ENCODE data around the gene MYO7B.

MYO7B gene

DNA sequence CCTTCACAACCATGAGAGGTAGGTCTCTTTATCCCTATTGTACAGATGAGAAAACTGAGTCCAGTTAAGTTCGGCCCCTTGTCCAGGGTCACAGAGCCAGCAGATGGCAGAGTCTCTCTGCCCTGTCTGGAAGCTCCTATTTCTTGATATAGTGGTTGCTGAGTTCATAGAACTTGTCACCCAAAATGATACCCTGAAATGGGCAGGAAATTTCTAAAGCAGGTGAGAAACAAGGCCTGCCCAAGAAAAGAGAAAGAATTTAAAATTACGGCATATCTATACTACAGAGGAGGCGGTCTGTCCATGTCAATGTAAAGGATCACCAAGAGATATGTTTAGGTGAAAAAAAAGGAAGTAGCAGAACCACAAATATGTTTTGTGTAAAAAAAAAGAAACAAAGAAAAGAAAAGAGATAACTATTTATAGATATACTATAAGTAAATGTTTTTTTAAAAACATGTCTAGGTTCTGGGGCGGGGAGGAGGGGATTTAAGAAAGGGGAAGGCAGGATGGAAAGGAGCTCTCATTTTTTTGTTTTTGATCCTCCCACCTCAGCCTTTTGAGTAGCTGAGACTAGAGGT is 39.8 kb downstream of the MYO7B start:
- Histone ChIP-seq H3K36me3 (ENCODE audit: control insufficient read depth in 1 of 2, insufficient read depth in 2 of 2, low read depth in 1 of 2, low read length in 2 of 2) (no peaks in the 10 kb centered on the region), H3K9me3 (ENCODE audit: control insufficient read depth, low read length) (no peaks in the 10 kb centered on the region), H2AK5ac (ENCODE audit: low read length, severe bottlenecking) (no peak overlapping the region), H2BK5ac (ENCODE audit: low read depth, low read length, poor library complexity, severe bottlenecking) (no peak overlapping the region), H3K4me2 (ENCODE audit: low read length, poor library complexity, severe bottlenecking) (no peak overlapping the region), H3K27me3 (ENCODE audit: control insufficient read depth in 1 of 2, insufficient read depth in 1 of 2, low read length in 2 of 2) (peaks cover 9 to 15% of the 10 kb centered on the region in 2 experiments), H3K23ac (ENCODE audit: low read length in 2 of 2) (no peak overlapping the region), H3K4me3 (ENCODE audit: insufficient read depth in 1 of 2, low read depth in 1 of 2, low read length in 2 of 2) (no peak overlapping the region), H3K4ac (ENCODE audit: low read depth in 1 of 2, low read length in 2 of 2) (no peak overlapping the region), H3K14ac (ENCODE audit: low read length in 2 of 2) (no peak overlapping the region), H2BK12ac (ENCODE audit: low read length in 2 of 2) (no peak overlapping the region), H3K79me1 (replicated peaks; ENCODE audit: low read length, poor library complexity, severe bottlenecking) (no peaks in the 10 kb centered on the region), H4K91ac (ENCODE audit: low read length) (no peak overlapping the region), H3K18ac (ENCODE audit: low read depth in 1 of 2, low read length in 2 of 2) (no peak overlapping the region), H3K4me1 (ENCODE audit: control insufficient read depth, insufficient read depth, low read depth, low read length) (peaks cover 4% of the 10 kb centered on the region), H2BK15ac (ENCODE audit: low read depth, poor library complexity, severe bottlenecking) (no peak overlapping the region), H2BK120ac (ENCODE audit: low read depth, low read length) (no peak overlapping the region), H3K9ac (ENCODE audit: low read length) (no peak overlapping the region), H4K8ac (ENCODE audit: low read length) (no peak overlapping the region), H2AFZ (ENCODE audit: low read depth, low read length) (no peak overlapping the region), H3K27ac (ENCODE audit: low read length, poor library complexity, severe bottlenecking) (no peak overlapping the region)
- WGBS: 100% methylated on average over 3 of the region's 4 CpGs
- DNase-seq: no peak

DNA sequence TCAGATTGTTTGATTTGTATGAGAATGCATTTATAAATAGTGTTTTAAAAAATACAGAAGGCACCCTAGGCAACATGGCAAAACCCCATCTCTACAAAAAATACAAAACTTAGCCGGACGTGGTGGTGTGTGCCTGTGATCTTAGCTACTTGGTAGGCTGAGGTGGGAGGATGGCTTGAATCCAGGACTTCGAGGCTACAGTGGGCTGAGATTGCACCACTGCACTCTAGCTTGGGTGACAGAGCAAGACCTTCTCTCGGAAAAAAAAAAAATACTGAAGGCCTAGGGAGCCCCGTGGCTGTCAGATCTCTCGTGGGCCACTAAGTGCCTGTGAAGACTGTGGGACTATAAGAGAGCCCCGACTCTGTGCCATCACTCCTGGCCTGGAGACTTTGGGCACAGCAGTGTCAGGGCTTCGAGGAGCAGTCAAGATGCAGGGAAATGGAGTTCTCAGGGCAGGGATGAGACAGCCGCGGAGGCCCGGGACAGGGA is 40.5 kb downstream of the MYO7B start:
- Histone ChIP-seq H3K18ac (ENCODE audit: low read depth in 1 of 2, low read length in 2 of 2) (no peak overlapping the region), H4K91ac (ENCODE audit: low read length) (no peak overlapping the region), H3K4ac (ENCODE audit: low read depth in 1 of 2, low read length in 2 of 2) (no peak overlapping the region), H3K4me2 (ENCODE audit: low read length, poor library complexity, severe bottlenecking) (no peak overlapping the region), H2BK12ac (ENCODE audit: low read length in 2 of 2) (no peak overlapping the region), H3K27ac (ENCODE audit: low read length, poor library complexity, severe bottlenecking) (no peak overlapping the region), H2BK15ac (ENCODE audit: low read depth, poor library complexity, severe bottlenecking) (no peak overlapping the region), H4K8ac (ENCODE audit: low read length) (no peak overlapping the region), H2BK120ac (ENCODE audit: low read depth, low read length) (no peak overlapping the region), H3K36me3 (ENCODE audit: control insufficient read depth in 1 of 2, insufficient read depth in 2 of 2, low read depth in 1 of 2, low read length in 2 of 2) (no peaks in the 10 kb centered on the region), H2AK5ac (ENCODE audit: low read length, severe bottlenecking) (no peak overlapping the region), H3K4me3 (ENCODE audit: insufficient read depth in 1 of 2, low read depth in 1 of 2, low read length in 2 of 2) (no peak overlapping the region), H3K9me3 (ENCODE audit: control insufficient read depth, low read length) (no peaks in the 10 kb centered on the region), H3K79me1 (replicated peaks; ENCODE audit: low read length, poor library complexity, severe bottlenecking) (no peaks in the 10 kb centered on the region), H3K9ac (ENCODE audit: low read length) (peak overlapping the region; percentile 73), H2AFZ (ENCODE audit: low read depth, low read length) (no peak overlapping the region), H2BK5ac (ENCODE audit: low read depth, low read length, poor library complexity, severe bottlenecking) (no peak overlapping the region), H3K4me1 (ENCODE audit: control insufficient read depth, insufficient read depth, low read depth, low read length) (peaks cover 4% of the 10 kb centered on the region), H3K14ac (ENCODE audit: low read length in 2 of 2) (peak overlapping the region in 1 of 2 experiments; percentile 63), H3K27me3 (ENCODE audit: control insufficient read depth in 1 of 2, insufficient read depth in 1 of 2, low read length in 2 of 2) (peaks cover 9 to 15% of the 10 kb centered on the region in 2 experiments), H3K23ac (ENCODE audit: low read length in 2 of 2) (no peak overlapping the region)
- DNase-seq: no peak
- 85% methylated on average over 11 of the region's 11 CpGs for WGBS

DNA sequence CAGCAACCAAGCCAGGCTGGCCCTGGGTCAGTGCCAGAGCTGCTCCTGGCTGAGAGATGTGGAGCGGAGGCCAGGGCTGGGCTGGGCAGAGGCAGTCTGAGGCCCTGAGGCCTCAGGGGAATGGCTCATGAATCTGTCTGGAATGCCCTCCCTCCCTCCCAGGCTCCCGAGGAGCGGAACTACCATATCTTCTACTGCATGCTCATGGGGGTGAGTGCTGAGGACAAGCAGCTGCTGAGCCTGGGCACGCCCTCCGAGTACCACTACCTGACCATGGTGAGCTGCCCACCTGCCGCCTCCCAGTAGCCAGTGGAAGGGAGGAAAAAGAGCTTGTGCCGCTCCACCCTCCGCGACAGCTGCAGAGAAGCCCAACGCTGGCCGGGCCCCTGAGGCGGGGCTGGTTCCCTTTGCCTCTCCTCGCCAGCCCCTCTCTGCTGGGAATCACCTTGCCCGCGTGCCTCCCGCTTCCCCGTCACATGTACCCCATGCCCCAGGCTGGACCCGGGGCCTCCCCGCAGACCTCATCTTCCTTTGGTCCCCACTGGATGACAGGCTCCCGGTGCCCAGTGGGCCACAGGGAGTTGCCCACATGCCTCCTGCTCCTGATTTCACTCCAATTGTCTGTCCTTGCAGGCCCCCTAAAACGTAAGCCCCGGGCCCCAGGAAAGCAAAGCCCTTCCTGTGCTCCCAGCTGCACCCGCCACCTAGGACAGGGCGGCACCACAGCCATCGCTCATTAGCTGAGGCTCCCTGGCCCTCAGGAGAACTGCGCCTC is 41.1 kb downstream of the MYO7B start:
- no peak overlapping the region for H2BK120ac ChIP-seq (ENCODE audit: low read depth, low read length)
- no peak overlapping the region for H3K27ac ChIP-seq (ENCODE audit: low read length, poor library complexity, severe bottlenecking)
- peaks cover 4% of the 10 kb centered on the region for H3K4me1 ChIP-seq (ENCODE audit: control insufficient read depth, insufficient read depth, low read depth, low read length)
- no peak overlapping the region for H2AFZ ChIP-seq (ENCODE audit: low read depth, low read length)
- H3K18ac ChIP-seq (ENCODE audit: low read depth in 1 of 2, low read length in 2 of 2): peak overlapping the region in 1 of 2 experiments; percentile 37
- H3K4me2 ChIP-seq (ENCODE audit: low read length, poor library complexity, severe bottlenecking): no peak overlapping the region
- peak overlapping the region; percentile 12 for H2BK15ac ChIP-seq (ENCODE audit: low read depth, poor library complexity, severe bottlenecking)
- H2AK5ac ChIP-seq (ENCODE audit: low read length, severe bottlenecking): no peak overlapping the region
- H3K79me1 ChIP-seq (replicated peaks; ENCODE audit: low read length, poor library complexity, severe bottlenecking): no peaks in the 10 kb centered on the region
- H2BK12ac ChIP-seq (ENCODE audit: low read length in 2 of 2): peak overlapping the region in 1 of 2 experiments; percentile 80
- WGBS: 88% methylated on average over 25 of the region's 26 CpGs
- H3K14ac ChIP-seq (ENCODE audit: low read length in 2 of 2): peak overlapping the region in 1 of 2 experiments; percentile 63
- no peaks in the 10 kb centered on the region for H3K9me3 ChIP-seq (ENCODE audit: control insufficient read depth, low read length)
- no peak overlapping the region for H3K4ac ChIP-seq (ENCODE audit: low read depth in 1 of 2, low read length in 2 of 2)
- no peak overlapping the region for H2BK5ac ChIP-seq (ENCODE audit: low read depth, low read length, poor library complexity, severe bottlenecking)
- H4K8ac ChIP-seq (ENCODE audit: low read length): peak overlapping the region; percentile 39
- H4K91ac ChIP-seq (ENCODE audit: low read length): peak overlapping the region; percentile 74
- peak; percentile 32 for DNase-seq
- no peak overlapping the region for H3K23ac ChIP-seq (ENCODE audit: low read length in 2 of 2)
- H3K4me3 ChIP-seq (ENCODE audit: insufficient read depth in 1 of 2, low read depth in 1 of 2, low read length in 2 of 2): no peak overlapping the region
- peak overlapping the region; percentile 73 for H3K9ac ChIP-seq (ENCODE audit: low read length)
- no peaks in the 10 kb centered on the region for H3K36me3 ChIP-seq (ENCODE audit: control insufficient read depth in 1 of 2, insufficient read depth in 2 of 2, low read depth in 1 of 2, low read length in 2 of 2)
- peaks cover 9 to 16% of the 10 kb centered on the region in 2 experiments for H3K27me3 ChIP-seq (ENCODE audit: control insufficient read depth in 1 of 2, insufficient read depth in 1 of 2, low read length in 2 of 2)

DNA sequence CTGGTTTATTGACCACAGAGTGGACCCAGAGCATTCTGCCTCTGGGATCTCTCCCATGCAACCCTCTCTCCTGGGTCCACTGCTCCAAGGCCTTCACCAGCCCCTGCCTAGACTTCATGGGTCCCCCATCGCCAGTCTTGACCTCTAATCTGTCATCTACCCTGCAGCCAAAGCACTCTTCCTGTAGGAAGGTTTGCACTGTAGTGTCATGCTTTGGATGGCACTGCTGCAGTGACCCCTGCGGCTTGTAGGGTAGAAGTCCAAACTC is 41.7 kb downstream of the MYO7B start:
- no peak overlapping the region for H3K4me2 ChIP-seq (ENCODE audit: low read length, poor library complexity, severe bottlenecking)
- WGBS: 100% methylated on average over 2 of the region's 2 CpGs
- no peak overlapping the region for H3K23ac ChIP-seq (ENCODE audit: low read length in 2 of 2)
- no peak for DNase-seq
- no peak overlapping the region for H3K27ac ChIP-seq (ENCODE audit: low read length, poor library complexity, severe bottlenecking)
- H3K18ac ChIP-seq (ENCODE audit: low read depth in 1 of 2, low read length in 2 of 2): peak overlapping the region in 1 of 2 experiments; percentile 37
- no peak overlapping the region for H2BK5ac ChIP-seq (ENCODE audit: low read depth, low read length, poor library complexity, severe bottlenecking)
- H3K4me1 ChIP-seq (ENCODE audit: control insufficient read depth, insufficient read depth, low read depth, low read length): peaks cover 4% of the 10 kb centered on the region
- H2BK12ac ChIP-seq (ENCODE audit: low read length in 2 of 2): peak overlapping the region in 1 of 2 experiments; percentile 80
- no peak overlapping the region for H2BK120ac ChIP-seq (ENCODE audit: low read depth, low read length)
- H3K14ac ChIP-seq (ENCODE audit: low read length in 2 of 2): peak overlapping the region in 1 of 2 experiments; percentile 26
- peak overlapping the region; percentile 39 for H4K8ac ChIP-seq (ENCODE audit: low read length)
- peak overlapping the region; percentile 46 for H4K91ac ChIP-seq (ENCODE audit: low read length)
- H3K36me3 ChIP-seq (ENCODE audit: control insufficient read depth in 1 of 2, insufficient read depth in 2 of 2, low read depth in 1 of 2, low read length in 2 of 2): no peaks in the 10 kb centered on the region
- H2AK5ac ChIP-seq (ENCODE audit: low read length, severe bottlenecking): no peak overlapping the region
- H2BK15ac ChIP-seq (ENCODE audit: low read depth, poor library complexity, severe bottlenecking): no peak overlapping the region
- no peak overlapping the region for H2AFZ ChIP-seq (ENCODE audit: low read depth, low read length)
- H3K9ac ChIP-seq (ENCODE audit: low read length): no peak overlapping the region
- H3K27me3 ChIP-seq (ENCODE audit: control insufficient read depth in 1 of 2, insufficient read depth in 1 of 2, low read length in 2 of 2): peaks cover 12 to 21% of the 10 kb centered on the region in 2 experiments
- no peak overlapping the region for H3K4ac ChIP-seq (ENCODE audit: low read depth in 1 of 2, low read length in 2 of 2)
- H3K4me3 ChIP-seq (ENCODE audit: insufficient read depth in 1 of 2, low read depth in 1 of 2, low read length in 2 of 2): no peak overlapping the region
- H3K9me3 ChIP-seq (ENCODE audit: control insufficient read depth, low read length): no peaks in the 10 kb centered on the region
- no peaks in the 10 kb centered on the region for H3K79me1 ChIP-seq (replicated peaks; ENCODE audit: low read length, poor library complexity, severe bottlenecking)

Data from mesenchymal stem cell (in vitro differentiated cells and primary cell).